Stimulated activated CD4-positive, alpha-beta T cell treated with anti-CD3 and anti-CD28 coated beads, Interleukin-4, amount 100 ng/mL, for 48 hours (primary cell): ENCODE data around the gene SLC27A2.

Source experiments
- DNase-seq, 2 donors: peaks; one replicate each; pipeline ENCODE4 v3.0.0-alpha.2; 2020; ENCODE audit warnings: low read depth in 2 of 2

The SLC27A2 gene

DNA sequence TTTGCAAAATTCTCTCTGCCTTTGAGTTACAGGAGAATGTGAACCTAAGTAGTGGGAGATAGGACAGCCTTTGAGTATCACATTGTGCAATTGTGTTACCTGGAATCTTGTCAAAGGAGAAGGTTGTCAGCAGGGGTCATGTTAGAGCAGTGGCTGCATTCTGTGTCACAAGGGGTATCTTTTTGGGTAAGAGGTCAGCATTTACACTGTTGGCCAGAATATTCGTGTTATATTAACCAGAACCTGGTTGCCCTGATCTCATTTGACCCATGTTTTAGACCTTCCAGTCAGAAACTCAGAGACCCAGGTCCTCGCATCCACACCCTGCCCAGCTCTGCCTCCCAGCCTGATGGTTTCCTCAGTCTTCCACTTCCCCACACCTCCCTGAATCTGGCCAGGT is 56.3 kb downstream of the SLC27A2 start:
- no peak for DNase-seq

DNA sequence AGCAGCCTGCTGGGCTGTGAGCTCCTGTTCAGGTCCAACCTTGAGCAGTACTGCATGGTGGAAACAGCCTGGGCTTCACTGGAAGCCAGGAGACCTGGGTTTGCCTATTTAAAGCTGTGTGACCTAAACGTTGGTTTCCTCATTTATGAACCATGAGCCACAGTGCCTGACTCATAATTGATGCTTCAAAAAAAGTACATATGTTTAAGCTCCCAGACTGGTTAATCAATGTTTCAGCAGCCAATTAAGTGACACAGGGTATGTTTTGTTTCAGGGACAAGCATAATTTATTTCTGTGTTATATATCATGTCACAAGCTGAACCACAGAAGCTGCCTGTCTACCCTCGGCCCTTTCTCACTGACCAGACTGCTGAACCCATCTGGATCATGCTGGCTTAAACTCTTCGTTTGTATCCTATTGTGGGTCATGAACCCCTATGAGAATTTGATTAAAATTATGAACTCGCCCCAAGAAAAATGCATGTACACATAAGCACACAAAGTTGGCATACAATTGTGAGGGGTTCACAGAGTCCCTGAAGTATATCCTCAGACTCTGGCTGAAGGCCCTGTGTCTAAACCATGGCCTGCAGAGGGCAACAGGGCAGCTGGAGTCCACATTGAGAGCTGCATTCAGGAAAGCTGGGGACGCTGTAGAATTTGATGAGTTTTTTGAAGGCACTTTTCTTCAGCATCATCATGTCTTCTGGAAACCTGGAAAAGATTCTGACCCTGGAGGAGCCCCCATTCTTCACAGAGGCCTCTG is 59.9 kb downstream of the SLC27A2 start:
- DNase-seq, result no peak

DNA sequence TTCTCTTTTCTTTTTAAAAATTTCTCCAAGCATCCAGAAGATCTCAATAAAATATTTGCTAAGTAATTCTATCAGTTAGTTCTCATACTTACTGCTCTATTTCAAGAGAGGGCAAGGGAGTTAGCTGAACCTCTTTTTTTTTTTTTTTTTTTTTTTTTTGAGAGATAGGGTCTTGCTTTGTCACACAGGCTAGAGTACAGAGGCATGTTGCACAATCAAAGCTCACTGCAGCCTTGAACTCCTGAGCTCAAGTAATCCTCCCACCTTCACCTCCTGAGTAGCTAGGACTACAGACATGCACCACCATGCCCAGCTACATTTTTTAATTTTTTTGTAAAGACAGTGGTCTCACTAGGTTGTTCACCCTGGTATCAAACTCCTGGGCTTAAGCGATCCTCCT is 62.2 kb downstream of the SLC27A2 start:
- DNase-seq, result no peak

DNA sequence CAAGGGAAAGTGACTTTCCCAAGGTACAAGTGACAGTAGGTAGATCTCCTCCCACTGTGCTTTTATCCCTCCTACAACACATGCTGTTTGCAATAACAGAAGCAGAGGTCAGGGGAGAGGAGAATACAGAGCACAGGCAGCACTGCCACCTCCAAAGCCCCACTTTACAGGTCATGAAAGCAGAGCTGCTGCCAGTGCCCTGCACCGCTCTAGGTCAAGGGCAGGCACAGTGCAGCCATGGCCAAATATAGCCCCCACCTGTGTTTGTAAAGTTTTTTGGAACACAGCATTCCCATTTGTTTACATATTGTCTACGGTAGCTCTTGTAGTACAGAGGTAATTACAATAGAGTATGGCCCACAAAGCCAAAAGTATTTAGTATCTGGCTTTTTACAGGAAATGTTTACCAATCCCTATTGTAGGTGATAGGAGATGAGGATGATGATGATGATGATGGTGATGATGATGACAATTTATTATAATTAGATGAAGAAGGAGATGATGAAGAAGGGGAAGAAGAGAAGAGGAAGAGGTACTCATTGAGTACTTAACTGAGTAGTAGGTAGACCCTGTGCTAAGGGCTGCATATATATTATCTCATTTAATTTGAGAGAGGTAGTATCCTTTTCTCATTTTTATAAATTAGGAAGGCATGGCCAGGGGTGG is 63.1 kb downstream of the SLC27A2 start:
- DNase-seq, result no peak

DNA sequence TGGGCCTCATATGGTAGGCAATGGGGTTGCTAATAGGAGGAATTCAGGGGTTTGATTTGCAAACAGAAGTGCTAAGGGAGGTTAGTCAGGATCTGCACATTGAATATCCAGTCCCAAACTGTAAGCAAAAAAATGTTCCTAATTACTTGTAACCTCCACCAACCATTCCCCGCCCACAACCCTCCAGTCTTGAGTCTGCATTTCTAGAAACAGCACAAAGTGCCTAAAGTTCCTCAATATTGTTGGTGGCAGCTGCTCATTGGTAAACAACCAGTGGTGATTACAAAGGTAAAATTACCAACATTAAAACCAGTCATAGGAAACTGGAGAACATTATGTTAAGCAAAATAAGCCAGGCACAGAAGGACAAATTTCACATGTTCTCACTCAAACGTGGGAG is 64.6 kb downstream of the SLC27A2 start:
- no peak for DNase-seq

DNA sequence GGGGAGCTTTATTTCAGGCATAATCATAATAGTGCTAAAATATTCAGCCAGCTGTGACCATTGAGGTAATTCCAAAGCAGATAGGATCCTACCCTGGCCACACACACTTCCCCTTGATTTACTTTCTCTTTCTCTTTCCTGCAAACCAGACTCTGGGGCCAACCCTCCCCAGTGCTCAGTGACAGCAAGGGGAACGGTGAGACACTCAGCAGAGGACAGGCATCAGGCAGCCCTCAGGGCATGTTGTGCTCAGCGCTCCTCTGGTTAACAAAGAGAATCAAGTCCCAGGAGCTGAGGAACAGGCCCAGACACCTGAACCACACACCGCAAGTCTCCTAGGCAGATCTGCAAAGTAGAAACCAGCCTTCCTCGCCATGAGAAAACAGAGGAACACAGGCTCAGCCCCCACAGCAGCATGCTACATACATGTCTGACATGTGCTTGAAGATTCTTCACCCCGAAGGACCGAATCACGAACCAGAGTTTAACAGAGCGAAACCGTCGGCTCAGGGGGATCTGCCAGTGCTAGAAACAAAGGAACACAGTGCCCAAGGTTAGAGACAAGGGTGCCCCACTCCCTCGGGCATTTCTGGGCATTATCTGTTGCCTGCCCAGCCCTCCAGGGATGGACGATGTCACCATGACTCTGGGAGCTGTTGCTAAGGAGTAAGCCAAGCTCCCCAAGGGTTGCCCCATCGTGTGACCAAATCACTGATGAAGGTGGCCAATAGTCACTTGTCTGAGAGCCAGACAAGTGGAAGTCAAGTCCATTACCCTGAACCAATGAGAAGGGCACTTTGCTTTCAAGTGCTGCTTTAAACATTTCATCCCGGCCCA is 66.0 kb downstream of the SLC27A2 start:
- DNase-seq, result peak in 1 of 2 donors; percentile 28

DNA sequence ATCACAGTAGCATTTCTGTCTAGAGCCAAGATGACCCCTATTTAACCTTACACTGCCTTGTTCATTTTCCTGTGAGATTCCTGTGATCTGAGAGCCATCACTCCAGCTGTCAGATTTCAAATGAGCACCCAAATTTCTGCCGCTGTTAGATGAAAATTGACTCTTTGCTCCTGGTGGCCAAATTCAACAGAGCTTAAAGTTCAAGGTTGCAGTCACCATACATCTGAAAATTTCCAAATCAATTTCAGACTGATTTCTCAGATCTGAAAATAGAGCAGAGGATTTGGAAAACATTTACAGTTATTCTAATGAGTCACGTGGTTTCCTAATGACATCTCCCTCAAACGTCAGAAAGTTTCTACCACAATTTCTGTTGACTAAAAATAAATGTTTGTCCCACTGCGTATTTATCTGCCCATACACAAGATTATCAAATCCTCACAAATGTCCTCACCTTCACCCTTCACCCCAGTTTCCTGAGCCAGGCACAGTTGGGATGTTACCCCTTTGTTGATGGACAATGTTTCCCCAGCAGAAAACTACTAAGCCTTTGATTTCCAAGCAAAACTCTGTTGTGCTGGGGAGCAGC is 67.1 kb downstream of the SLC27A2 start:
- DNase-seq, result no peak

DNA sequence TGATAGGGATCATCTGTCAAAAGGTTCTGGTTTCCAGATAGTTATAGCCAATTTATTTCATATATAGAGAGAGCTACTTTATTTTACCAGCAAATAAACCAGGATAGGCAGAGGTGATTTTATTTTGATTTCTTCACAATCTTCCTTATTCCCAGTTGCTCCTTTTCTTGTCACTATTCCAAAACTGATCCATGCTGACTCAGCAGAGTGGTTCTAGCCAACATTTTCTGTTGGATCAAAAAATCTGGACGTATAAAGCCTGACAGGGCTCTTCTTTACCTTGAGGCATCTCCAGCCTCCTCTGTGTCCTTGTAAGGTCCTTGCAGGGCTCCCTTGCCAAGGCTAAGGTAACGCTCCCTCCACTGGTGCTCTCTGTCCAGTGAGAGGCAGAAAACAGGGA is 67.7 kb downstream of the SLC27A2 start:
- DNase-seq, result no peak

DNA sequence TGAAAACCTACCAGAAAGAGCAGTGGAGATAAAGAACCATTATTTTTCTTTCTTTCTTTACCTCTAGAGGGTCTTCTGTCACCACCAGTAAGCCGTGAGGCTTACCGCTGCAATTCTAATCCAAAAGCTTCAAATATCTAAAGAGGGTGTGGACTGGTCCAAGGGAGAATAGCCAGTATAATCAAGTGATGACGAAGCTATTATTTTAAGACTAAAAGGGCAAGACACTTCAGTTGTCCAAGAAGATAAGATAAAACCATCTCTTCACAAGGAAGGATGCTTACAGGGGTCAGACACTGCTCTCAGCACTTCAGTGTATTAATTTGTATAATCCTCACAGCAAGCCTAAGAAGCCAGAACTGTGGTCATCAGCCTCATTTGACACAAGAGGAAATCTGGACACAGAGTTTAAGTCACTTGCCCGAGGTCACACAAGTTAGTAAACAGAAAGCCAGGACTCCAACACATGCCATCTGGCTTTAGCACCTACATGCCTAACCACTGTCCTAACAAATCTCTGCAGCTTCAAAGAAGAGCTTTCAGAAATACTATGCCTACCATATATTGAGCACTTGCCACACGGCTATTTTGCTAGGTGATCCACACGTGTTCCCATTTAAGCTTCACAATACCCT is 68.9 kb downstream of the SLC27A2 start:
- DNase-seq, result no peak

DNA sequence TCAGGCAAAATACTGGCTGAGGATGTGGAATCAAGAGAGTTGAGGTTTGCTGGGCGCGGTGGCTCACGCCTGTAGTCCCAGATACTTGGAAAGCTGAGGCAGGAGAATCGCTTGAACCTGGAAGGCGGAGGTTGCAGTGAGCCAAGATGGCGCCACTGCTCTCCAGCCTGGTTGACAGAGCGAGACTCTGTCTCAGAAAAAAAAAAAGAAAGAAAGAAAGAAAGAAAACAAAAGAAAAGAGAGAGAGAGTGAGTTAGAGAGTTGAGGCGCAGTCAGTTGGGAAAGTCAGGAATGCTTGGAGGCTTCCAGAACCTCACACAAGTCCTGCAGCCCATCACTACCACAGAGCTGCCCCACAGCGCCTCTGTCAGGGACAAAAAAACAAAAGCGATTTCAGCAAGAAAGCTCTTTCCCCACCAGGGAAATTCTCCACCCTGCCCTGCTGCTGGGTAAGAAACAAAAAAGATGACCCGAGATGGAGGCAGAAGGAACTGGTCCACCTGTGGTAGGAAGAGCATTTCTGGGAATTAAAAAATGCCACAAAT is 69.7 kb downstream of the SLC27A2 start:
- no peak for DNase-seq

DNA sequence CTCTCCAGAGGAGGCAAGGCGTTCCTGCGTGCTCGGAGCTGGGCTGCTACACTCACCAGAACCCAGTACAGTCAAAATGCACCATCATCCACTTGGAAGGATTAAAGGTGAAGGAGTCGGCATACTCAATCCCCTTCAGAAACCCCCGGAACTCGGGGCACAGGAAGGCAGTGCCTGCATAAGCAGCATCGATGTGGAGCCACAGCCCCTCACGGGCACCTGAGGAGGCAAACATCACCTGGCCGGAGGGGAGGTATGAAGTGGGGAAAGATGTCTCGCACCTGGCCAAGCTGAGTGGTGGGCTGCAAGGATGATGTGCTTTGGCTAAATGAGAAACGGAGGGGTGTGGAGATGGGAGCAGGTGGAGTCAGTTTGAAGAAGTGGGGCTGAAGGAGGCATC is 70.6 kb downstream of the SLC27A2 start:
- no peak for DNase-seq

DNA sequence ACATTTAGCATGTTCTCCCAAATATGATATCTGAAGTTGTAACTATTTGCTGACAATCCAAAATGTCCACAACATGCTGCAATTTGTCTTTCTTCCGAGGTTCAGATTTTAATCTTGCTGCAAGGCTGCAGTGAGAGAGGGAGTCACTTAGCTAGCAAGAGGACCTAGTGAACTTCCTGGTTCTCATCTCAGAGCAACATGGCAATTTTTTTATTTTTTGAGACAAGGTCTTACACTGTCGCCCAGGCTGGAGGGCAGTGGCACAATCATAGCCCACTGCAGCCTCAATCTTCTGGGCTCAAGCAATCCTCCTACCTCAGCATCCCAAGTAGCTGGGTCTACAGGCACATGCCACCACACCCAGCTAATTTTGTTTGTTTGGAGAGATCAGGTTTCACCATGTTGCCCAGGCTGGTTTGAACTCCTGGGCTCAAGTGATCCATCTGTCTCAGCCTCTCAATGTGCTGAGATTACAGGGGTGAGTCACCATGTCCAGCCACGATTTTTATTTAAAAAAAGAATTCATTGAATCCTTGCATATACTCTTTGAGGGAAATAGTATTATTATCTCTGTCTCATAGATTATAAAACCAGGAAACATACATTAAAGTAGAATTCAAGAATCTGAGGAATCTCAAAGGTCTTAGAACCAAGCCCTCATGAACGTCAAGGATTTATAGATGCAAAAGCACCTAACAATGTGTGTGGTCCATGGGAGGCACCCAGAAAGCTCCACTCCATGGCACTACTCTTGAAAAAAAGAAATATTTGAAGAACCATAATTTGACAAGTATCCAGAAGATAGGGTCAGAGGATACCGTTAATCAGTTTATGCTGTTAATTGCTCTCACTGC is 74.4 kb downstream of the SLC27A2 start:
- no peak for DNase-seq

DNA sequence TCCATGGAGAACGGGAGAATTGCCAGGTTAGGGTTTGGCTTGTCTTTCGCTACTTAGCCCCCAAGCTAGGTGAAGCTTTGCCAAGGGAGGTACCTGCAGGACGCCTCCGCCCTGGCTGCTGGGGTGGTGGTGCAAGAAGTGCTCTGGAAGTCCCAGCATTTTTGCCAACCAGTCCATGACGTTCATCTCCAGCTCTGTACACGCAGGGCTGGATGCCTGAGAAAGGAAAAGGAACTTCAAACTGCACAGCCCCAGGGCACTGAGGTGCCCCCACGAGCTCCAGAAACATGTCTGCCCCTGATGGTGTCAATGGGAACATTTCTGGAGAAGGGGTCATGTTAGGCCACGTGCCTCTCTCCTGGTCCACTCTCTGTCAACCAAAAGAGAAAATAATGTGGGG is 75.3 kb downstream of the SLC27A2 start:
- DNase-seq, result no peak

DNA sequence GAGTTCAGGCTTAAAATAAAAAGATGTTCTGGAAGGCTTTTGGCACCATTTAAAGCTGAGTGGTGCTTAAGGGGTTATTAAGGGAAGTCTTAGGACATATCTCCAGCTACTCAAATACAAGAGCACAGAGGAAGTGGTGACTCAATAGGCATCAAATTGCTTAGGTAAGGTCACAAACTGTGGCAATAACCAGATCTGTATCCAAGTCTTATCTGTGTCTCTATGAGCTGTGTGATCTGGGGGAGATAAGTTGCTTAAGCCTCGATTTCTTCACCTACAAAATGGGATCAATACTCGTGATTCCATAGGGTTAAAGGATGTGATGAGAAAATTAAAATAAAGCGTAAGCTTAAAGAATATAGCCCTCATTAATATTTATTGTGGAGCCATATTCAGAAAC is 75.9 kb downstream of the SLC27A2 start:
- DNase-seq, result no peak

DNA sequence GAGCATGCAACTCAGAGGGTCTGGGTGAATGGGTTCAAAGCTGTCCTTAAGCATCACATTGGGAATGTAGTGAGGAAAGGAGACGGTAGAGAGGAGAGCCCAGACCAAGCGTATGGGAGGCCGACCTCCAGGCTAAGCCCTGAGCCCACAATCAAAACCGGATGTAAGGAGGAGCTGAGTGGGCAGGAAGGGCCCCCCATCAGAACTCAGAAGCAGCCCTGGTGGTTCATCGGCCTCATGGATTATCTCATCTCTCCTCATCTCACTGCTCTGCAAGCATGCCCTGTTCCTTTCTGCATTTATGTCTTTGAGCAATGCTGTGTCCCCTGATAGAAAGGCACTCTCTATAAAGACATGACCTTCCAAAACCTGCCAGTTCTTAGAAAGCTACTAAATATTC is 77.3 kb downstream of the SLC27A2 start:
- no peak for DNase-seq

DNA sequence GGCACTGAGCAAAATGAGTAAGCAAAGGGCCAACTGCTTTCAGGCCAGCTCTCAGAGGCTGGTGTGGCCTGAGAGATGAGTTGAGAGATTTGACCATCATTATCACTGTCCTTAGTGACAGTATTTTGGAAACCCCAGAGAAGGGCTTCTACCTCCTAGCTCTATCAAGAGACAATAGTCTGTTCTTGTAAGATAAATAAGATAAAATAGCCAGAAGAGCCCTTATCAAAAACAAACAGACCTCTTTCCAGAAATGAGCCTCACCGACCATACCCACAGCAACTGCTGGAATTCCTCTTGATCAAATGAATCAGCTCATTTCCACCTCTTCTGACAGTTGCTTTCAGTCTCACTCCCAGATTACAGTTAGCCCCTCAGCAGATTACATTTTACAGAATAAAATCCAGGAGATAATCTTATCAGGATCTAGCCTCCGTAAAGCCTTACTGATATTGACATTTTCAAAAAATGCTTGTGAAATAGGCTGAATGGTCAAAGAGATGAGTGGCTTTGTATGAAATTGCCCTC is 79.0 kb downstream of the SLC27A2 start:
- DNase-seq, result no peak

DNA sequence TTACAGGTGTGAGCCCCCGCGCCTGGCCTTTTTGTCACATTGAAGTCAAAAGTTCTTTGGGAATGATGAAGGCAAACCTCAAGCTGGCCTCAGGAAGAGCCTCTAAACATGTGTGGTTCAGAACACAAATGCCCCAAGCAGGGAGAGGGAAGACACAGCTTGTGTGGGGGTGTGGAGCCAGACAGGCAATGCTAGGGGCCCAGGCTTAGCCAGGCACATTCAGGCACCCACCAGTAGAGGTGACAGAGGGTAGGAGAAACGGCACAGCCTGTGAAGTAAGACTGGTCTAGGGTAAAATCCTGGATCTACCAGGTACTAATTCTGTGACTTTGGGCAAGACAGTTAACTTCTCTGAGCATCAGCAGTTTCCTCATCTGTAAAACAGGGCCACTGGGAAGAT is 80.0 kb downstream of the SLC27A2 start:
- no peak for DNase-seq

DNA sequence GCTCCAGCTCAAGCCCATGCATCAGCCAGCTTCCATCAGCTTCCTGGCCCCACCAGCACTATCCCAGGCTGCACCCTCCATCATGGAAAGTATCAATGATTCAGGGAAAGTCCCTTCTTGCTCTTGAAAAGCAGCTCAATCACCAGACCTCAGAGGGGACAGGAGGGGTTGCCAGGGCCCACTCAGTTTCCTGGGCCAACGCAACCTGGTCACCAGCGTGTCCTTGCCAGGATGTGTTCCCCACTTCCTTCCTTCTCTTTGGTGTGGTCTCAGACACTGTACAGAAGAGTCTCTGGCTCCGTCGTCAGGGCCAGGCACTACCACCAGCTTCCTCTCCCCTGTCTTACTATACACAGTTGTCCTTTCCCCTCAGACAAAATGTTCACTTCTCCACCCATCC is 80.5 kb downstream of the SLC27A2 start:
- DNase-seq, result peak in 1 of 2 donors; percentile 20

DNA sequence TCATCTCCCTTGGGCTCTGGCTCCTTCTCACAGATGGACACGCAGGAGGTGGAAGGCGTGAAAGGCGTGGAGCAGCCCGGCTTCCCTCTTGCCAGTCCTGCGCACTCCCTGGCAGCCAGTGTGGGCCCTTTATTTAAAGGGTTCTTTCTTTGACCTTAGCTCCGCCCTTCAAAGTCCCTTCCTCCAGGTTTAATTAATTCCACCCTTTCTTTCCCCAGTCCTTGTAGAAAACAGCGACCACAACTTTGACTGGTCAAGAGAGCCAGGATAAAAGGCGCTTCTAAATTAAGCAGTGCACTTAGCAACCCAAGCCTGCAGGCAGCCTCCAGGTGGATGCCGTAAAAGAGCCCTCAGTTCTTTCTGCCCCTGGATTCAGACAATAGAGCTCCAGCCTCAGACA is 83.6 kb downstream of the SLC27A2 start, which contains the start of gene HDC:
Gene HDC, minus strand, starts transcription at position 107 of the 400 bp plus-strand sequence. Its CDS starts 103 bp downstream, at position 4.
- no peak for DNase-seq

DNA sequence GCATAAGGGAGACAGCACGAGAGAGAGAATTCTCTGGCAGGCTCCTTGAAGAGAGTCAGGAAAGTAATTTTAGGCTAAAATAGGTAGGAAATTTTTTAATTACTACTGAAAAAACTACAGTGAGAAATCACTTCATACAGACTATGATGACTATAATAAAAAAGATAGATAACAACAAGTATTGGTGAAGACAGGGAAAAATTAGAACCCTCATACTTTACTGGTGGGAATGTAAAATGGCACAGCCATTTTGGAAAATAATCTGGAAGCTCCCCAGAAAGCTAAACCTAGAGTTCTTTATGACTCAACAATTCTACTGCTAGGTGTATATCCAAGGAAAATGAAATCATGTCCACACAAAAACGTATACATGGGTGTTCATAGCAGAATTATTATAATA is 85.6 kb downstream of the SLC27A2 start:
- no peak for DNase-seq
